ENCODE data around the gene KRTAP12-4.
"Not testable (repeated sequence)": the region's sequence is repeated elsewhere in the genome, so short reads cannot be mapped to it uniquely, and the experiment has no call there.

The KRTAP12-4 gene

DNA sequence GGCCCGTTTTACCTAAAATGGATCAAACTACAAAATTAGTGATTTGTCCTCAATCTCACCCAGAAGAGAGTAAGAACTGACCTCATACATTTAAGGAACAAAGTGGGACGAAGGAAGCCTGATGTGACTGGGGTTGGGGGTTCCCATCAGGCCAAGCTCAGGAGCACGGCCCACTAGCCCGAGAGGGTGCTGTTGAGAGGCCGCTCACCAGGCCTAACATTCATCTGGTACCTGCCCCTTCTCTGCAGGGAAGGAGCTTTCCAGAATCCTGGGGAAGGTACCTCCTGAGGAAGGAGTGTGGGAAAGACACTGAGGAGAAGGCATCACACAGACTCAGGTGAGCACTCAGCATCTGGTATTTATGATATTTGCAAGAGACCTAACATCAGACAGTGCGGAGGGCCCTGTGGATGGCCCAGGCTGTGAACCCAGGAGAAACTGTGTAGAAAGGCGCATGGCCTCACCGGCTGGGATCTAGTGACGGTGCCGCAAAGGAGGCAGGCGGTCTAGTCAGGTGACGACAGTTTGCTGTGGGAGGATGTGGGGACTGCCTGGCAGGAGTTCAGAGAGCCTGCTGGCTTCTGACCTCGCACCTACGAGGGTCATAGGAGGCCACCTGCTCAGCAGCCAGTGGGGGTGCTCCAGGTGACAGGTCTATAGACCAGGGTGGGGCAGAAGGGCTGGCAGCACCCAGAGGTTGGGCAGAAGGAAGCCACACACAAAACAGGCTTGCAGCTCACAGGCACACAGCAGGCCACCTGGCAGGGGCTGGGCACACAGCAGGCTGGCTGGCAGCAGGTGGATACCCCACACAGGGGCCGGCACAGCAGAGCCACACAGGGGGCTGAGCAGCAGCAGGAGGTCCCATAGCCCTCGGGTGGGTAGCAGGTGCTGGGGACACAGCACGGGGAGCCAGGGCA, 543 bp downstream of the KRTAP12-4 start:
- no peak for DNase-seq

DNA sequence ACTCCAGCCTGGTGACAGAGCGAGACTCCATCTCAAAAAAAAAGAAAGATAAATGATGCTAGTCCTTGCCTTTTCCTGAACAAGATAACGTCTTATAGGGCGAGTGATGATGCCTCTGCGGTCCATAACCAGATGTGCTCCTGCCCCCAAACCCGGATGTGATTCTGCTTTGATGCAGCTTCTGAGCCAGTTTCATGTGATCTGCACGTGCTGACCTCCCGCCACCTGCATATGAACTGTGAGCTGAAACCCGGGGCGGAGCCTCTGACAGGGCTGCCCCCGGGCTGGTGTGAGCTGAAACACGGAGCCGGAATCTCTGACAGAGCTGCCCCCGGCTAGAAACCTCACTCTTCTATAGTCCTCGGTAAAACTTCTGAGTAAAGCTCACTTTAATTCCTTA, 1.3 kb downstream of the KRTAP12-4 start:
- DNase-seq = no peak

DNA sequence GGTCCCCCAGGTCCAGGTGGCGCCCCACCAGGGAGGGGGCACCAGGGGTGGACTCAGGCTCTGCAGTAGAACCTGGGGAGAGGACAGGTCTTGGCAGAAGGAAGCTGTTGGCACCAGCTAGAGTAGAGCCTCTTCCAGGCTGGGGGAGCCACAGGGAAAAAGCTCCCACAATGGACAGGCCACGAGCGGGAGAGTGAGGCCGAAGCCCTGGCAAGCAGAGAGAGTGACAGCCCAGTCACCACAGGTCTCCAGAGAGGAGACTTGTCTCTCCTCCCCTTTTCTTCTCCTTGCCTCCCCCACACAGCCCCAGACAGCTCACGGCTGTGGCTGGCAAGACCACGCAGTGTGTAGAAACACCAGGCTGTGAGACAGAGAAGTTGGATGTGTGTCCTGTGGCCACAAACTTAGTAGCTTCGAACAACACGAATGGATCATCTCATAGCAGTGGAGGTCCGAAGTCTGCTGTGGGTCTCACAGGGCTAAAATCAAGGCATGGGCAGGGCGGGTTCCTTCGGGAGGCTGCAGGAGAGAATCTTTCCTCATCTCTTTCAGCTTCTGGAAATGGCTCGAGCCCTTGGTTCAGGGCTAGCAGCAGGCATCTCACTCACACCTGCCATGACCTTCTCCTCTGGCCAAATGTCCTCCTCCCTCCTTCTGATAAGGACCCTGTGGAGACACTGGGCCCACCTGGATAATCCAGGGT, 3.3 kb downstream of the KRTAP12-4 start:
- DNase-seq = no peak

- DNase-seq = no peak
Observed at GRCh38 chr21:44650265-44650972, 4.0 kb downstream of the KRTAP12-4 start.

- no peak for DNase-seq
Observed at GRCh38 chr21:44649521-44650100, 4.8 kb downstream of the KRTAP12-4 start.

DNA sequence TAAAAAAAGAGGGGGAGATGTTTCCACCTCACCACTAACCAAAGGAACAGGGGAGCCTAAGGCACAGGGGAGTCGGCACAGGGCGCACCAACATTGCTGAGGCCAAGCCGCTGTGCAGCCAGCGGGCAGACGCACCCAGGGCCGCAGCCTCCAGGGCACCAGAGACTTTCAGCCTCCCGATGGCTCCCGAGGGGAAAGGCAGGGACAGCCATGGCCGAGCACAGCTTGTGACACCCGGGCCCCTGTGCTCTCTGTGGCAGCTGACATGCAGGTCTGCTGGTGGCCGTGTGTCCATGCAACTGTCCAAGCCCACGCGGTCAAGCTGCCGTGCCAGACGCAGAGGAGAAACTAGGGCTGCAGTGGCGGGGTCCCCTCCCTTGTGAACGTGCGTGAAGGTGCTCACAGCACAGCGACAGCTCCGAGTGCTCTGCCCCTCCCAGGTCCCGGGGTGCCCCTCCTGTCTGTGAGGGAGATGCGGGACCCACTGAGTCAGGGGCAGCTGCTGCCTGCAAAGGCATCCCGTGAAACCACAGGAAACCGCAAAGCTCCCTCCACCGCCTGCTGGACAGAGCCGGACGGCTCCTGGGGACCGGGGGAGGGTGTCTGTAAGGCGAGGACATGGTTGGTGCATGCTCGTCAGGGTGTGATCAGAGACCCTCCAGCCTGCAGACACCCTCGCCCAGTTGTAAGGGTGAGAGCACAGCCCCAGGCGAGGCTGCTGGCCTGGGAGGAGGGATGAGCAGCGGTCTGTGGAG, 5.7 kb downstream of the KRTAP12-4 start:
- DNase-seq = no peak

- no peak for DNase-seq
Observed at GRCh38 chr21:44647222-44647552, 7.3 kb downstream of the KRTAP12-4 start.

DNA sequence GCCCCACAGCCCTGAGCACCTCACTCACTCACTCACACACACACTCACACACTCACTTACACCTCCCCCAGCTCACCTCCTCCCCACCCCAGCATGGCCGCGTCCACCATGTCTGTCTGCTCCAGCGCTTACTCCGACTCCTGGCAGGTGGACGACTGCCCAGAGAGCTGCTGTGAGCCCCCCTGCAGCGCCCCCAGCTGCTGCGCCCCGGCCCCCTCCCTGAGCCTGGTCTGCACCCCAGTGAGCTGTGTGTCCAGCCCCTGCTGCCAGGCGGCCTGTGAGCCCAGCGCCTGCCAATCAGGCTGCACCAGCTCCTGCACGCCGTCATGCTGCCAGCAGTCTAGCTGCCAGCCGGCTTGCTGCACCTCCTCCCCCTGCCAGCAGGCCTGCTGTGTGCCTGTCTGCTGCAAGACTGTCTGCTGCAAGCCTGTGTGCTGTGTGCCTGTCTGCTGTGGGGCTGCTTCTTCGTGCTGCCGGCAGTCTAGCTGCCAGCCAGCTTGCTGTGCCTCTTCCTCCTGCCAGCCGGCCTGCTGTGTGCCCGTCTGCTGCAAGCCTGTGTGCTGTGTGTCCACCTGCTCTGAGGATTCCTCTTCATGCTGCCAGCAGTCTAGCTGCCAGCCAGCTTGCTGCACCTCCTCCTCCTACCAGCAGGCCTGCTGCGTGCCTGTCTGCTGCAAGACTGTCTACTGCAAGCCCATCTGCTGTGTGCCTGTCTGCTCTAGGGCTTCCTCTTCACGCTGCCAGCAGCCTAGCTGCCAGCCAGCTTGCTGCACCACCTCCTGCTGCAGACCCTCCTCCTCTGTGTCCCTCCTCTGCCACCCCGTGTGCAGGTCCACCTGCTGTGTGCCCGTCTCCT, 7.9 kb downstream of the KRTAP12-4 start, which contains the start of gene KRTAP10-11:
Gene KRTAP10-11, plus strand, starts transcription at position 49 of the 856 bp plus-strand sequence. Its CDS starts 45 bp downstream, at position 94.
- DNase-seq = not testable (repeated sequence)

DNA sequence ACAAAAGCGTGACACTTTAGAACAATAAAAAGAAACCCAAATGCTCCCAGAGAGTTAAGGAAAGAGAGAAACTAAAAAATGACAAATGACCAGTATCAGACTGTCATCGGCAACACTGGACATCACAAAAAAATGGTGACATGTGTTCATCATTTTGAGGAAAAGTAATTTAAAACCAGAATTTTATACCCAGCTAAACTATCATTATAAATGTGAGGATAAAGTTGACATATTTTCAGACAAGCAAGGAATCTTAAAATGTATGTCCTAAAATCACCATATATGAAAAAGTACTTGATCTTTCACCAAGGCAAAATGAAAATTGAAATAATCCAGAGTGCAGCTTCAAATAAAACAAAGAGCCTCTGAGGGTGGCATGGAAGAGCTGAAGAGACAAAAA, 9.6 kb downstream of the KRTAP12-4 start:
- DNase-seq = no peak

DNA sequence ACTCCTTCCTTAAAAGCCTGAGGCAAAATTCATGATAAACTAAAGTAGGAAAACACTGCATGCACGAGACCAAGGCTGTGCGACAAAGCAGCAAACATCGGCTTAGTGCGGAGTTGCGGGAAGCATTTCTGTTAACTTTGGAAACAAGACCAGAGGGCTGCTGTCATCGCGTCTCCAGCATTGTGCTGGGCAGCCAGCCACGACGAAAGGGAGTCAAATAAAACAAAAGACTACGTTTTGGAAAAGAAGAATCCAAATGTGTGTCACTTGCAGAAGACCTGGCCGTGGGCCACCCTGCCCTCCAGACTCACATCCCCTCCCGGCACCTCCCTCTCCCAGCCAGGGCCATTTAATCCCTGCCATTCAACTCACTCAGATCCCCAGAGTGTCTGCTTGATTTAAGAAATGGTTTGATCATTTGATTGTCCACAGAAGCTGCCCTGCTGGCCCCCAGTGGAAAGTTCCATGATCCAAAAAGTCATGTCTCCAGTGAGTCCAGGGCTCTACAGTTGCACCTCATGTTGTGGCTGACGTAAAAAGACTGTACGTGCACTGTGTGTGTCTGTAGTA, 10.6 kb downstream of the KRTAP12-4 start:
- no peak for DNase-seq

GRCh38 chr21:44640761-44641160, 13.7 kb downstream of the KRTAP12-4 start:
- no peak for DNase-seq

DNA sequence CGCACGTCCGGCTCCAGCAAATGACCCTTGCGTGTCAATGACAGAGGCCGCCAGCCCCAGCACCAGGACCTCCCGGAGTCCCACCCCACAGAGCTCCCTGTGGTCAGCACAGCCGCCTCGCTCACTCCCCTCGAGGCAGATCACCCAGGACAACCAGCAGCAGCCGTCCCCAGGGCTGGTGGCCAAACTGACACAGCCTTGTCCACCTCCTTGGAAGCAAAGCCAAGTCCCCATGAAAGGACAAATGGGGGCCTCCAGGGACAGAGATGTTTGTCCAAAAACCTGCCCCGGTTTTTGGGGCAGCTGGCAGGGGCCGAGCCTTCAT, 15.2 kb downstream of the KRTAP12-4 start:
- DNase-seq = no peak

DNA sequence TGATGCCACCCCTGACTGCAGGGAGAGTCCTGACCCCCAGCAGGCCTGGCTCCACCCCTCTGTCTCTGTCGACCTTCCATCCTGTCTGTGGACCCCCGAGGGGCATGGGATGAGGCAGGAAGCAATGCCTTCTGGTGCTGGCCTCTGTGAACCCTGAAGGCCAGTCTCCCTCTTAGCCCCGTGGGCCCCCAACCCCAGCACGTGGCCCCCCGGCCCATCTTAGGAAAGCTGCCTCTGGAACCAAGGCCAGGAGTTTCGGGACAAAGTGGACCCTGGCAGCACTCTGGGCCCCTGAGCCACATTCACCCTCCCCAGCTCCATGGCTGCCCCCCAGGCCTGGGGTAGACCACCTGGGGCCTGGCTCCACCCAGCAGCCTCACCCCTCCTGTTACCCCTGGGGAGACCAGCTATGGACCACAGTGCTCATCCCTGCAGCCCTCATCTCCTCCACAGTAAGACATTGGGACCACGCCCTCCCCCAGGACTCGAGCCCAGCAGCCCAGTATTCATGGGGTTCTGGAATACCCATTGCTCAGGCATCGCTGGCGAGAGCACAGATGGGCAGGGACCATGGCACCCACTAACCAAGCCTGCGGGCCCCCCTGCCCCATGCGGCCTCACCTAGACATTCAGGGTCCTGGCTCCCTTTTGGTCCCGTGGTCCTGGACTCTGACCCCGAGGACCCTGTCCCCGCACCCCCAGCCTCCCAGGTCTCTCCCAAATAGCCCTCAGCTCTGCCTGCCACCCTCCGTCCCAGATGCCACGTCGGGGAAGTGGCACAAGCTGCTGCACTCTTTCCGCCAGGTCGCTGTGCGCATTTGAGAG, 15.7 kb downstream of the KRTAP12-4 start:
- DNase-seq = not testable (repeated sequence)

GRCh38 chr21:44637851-44638348, 16.6 kb downstream of the KRTAP12-4 start:
- not testable (repeated sequence) for DNase-seq

- no peak for DNase-seq
Observed at GRCh38 chr21:44637018-44637850, 17.2 kb downstream of the KRTAP12-4 start, which contains the start of gene KRTAP10-10. KRTAP10-10 (plus strand) TSS chr21:44637356; CDS start chr21:44637418, 62 bp downstream.

- DNase-seq = no peak
Observed at GRCh38 chr21:44636209-44637017, 18.0 kb downstream of the KRTAP12-4 start.

DNA sequence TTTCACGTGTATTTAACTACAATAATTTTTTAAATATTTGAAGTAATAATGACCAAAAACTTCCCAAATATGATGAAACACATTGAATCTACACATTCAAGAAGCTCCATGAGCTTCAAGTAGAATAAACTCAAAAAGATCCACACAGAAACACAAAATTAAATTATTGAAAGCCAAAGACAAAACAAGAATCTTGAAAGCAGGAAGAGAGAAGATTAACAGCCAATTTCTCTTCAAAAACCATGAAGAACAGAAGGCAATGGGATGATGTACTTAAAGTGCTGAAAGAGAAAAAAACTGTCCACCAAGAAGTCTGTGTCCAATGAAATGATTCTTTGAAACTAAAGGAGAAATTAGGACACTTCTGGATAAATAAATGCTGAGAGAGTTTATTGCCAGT, 22.4 kb downstream of the KRTAP12-4 start:
- DNase-seq = no peak

- no peak for DNase-seq
Observed at GRCh38 chr21:44630440-44630839, 24.0 kb downstream of the KRTAP12-4 start.
